ENCODE results near the gene ACER2.

DNA sequence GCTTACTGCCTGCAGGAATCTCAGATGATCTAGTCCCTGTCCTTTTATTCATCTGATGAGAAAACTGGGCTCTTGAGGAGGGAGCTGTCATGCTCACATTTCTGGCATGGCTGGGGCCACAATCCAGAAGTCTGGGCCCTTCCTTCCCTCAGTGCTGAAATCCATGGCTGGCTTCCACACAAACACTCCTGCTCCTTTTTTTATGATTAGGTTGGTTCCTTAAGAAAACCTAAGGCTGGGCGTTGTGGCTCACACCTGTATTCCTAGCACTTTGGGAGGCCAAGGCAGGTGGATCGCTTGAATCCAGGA lies 1.3 kb downstream of the ACER2 start:
- TF ChIP-seq ZNF274 (IDR thresholded peaks at IDR 0.05; ENCODE audit: low read depth, low read length) (no peak), YY1 (IDR thresholded peaks at IDR 0.05; ENCODE audit: insufficient read depth, insufficient read length) (no peak), SUZ12 (IDR thresholded peaks at IDR 0.05; ENCODE audit: extremely low read depth, insufficient read depth, insufficient read length) (no peak)

Data from NT2/D1 (cell line).